Thyroid gland (tissue), 4 donors: Measurements from ENCODE around the gene SLC7A14. TPM values are rescaled to one million over a fixed set of nuclear protein-coding genes. Genes with fewer than 3 reads are reported as not detected.

Experiments used
- DNase-seq, 2 donors: peaks; one replicate each; pipeline ENCODE4 v3.0.0-alpha.2; 2019
- H3K27ac ChIP-seq, 3 donors: fragments of 200-600 bp; sonication (generic); 1 replicate in 2 of 3; 2 replicates in 1 of 3; pipeline ENCODE4 v1.5.1; 2016 to 2019; ENCODE audit warnings: mild to moderate bottlenecking in 1 of 3, moderate library complexity in 1 of 3
- H3K27me3 ChIP-seq: fragments of 200-600 bp; sonication (generic); one replicate; pipeline ENCODE4 v1.5.1; 2019
- H3K36me3 ChIP-seq, 2 donors: fragments of 200-600 bp; sonication (generic); one replicate each; pipeline ENCODE4 v1.5.1; 2016 to 2019
- H3K4me1 ChIP-seq, 2 donors: fragments of 200-600 bp; sonication (generic); one replicate each; pipeline ENCODE4 v1.5.1; 2017 to 2019
- H3K4me3 ChIP-seq, 3 donors: fragments of 200-600 bp; sonication (generic); replicated peaks in 1 of 3; 1 replicate in 2 of 3; 2 replicates in 1 of 3; pipeline ENCODE4 v1.5.1; 2016; ENCODE audit warnings: mild to moderate bottlenecking in 1 of 3
- H3K9me3 ChIP-seq: fragments of 200-600 bp; sonication (generic); one replicate; pipeline ENCODE4 v1.5.1; 2017
- POLR2A ChIP-seq, 2 donors: fragments of 450-650 bp; IDR thresholded peaks; one replicate each; pipeline ENCODE4 v1.6.1; 2017; ENCODE audit warnings: antibody characterized with exemption in 2 of 2, mild to moderate bottlenecking in 2 of 2, moderate library complexity in 1 of 2
- WGBS, 2 donors: methylation state at CpG; one replicate each; pipeline ENCODE4 v1.1.5; 2017; 5-methylcytosine and 5-hydroxymethylcytosine counted together
- intact Hi-C: fragments of 100-400 bp; cut with DNase I; formaldehyde crosslinking; loops from one replicate; pipeline ENCODE4 v1.15.1; 2023
- total RNA-seq, 4 donors: library from RNA; depleted of rRNA; stranded (reverse); fragments of >200 nt; gene quantifications; one replicate each; pipeline ENCODE4 v1.2.3, GENCODE V29; 2016
- TF ChIP-seq, protein P1 (sequence below), 6 experiments: fragments of 200-600 bp in 3 of 6; fragments of 450-650 bp in 3 of 6; sonication (generic) in 3 of 6; IDR thresholded peaks; one replicate each; pipeline ENCODE4 v1.5.1; 2016 to 2019; ENCODE audit warnings: antibody characterized with exemption in 6 of 6, mild to moderate bottlenecking in 2 of 6, inconsistent platforms in 1 of 6, moderate library complexity in 1 of 6

SLC7A14 gene
- total RNA-seq, 4 donors from 2014 or later = 0.11 to 0.34 (median 0.13) TPM; not detected in 1

GRCh38 chr3:170598091-170598502 is 12.2 kb upstream of the SLC7A14 start:
- TF ChIP-seq, protein P1, sequence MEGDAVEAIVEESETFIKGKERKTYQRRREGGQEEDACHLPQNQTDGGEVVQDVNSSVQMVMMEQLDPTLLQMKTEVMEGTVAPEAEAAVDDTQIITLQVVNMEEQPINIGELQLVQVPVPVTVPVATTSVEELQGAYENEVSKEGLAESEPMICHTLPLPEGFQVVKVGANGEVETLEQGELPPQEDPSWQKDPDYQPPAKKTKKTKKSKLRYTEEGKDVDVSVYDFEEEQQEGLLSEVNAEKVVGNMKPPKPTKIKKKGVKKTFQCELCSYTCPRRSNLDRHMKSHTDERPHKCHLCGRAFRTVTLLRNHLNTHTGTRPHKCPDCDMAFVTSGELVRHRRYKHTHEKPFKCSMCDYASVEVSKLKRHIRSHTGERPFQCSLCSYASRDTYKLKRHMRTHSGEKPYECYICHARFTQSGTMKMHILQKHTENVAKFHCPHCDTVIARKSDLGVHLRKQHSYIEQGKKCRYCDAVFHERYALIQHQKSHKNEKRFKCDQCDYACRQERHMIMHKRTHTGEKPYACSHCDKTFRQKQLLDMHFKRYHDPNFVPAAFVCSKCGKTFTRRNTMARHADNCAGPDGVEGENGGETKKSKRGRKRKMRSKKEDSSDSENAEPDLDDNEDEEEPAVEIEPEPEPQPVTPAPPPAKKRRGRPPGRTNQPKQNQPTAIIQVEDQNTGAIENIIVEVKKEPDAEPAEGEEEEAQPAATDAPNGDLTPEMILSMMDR (IDR thresholded peaks at IDR 0.05) = no peak
- no peak for TF ChIP-seq POLR2A (IDR thresholded peaks at IDR 0.05)
- Histone ChIP-seq H3K9me3 (no peaks in the 10 kb centered on the region), H3K4me3 (no peak overlapping the region), H3K27ac (no peak overlapping the region), H3K36me3 (no peaks in the 10 kb centered on the region), H3K4me1 (no peaks in the 10 kb centered on the region), H3K27me3 (no peaks in the 10 kb centered on the region)
- intact Hi-C loops = no loop called here
- no peak for DNase-seq

GRCh38 chr3:170594528-170594927 is 8.7 kb upstream of the SLC7A14 start:
- no peaks in the 10 kb centered on the region for H3K4me1 ChIP-seq
- no peak overlapping the region for H3K4me3 ChIP-seq
- no peaks in the 10 kb centered on the region for H3K36me3 ChIP-seq
- H3K27ac ChIP-seq = no peak overlapping the region
- intact Hi-C loops = no loop called here
- H3K9me3 ChIP-seq = no peaks in the 10 kb centered on the region
- no peak for TF ChIP-seq POLR2A (IDR thresholded peaks at IDR 0.05)
- TF ChIP-seq, protein P1 (IDR thresholded peaks at IDR 0.05) = no peak
- H3K27me3 ChIP-seq = no peaks in the 10 kb centered on the region
- no peak for DNase-seq

DNA sequence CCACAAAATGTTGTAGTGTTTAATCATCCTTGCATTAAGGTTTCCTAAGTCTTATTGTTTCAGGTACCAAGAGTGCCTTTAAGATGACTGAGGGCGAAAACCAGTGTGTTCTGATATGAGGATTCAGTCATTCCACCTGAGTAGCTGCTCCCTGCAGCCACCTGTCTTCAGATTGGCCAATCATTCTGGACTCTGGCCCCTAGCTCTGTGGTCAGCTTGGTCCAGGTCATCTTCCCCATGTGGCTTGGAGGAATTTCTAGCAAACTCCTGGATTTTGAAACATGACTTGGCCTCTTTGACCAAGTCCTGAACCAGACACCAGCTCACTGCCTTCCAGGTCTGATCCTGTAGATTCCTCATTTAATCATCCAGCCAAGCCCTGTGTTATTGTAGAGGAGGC is 7.8 kb upstream of the SLC7A14 start:
- Histone ChIP-seq H3K4me3 (no peak overlapping the region), H3K36me3 (no peaks in the 10 kb centered on the region), H3K27me3 (no peaks in the 10 kb centered on the region), H3K9me3 (no peaks in the 10 kb centered on the region), H3K4me1 (no peaks in the 10 kb centered on the region), H3K27ac (no peak overlapping the region)
- TF ChIP-seq, protein P1 (IDR thresholded peaks at IDR 0.05) = no peak
- no peak for TF ChIP-seq POLR2A (IDR thresholded peaks at IDR 0.05)
- 60 to 62% methylated on average over 1 of the region's 1 CpG for WGBS, 2 donors
- no peak for DNase-seq
- intact Hi-C loops = no loop called here

GRCh38 chr3:170589113-170589512 is 3.2 kb upstream of the SLC7A14 start:
- 50 to 57% methylated on average over 2 of the region's 2 CpGs for WGBS, 2 donors
- Histone ChIP-seq H3K27ac (no peak overlapping the region), H3K4me1 (peaks cover 0 to 14% of the 10 kb centered on the region in 2 donors), H3K36me3 (no peaks in the 10 kb centered on the region), H3K4me3 (no peak overlapping the region), H3K9me3 (no peaks in the 10 kb centered on the region), H3K27me3 (peaks cover 10% of the 10 kb centered on the region)
- TF ChIP-seq, protein P1 (IDR thresholded peaks at IDR 0.05) = no peak
- no peak for TF ChIP-seq POLR2A (IDR thresholded peaks at IDR 0.05)
- intact Hi-C loops = no loop called here
- no peak for DNase-seq

GRCh38 chr3:170585008-170585936 is 603 bp downstream of the SLC7A14 start:
- Histone ChIP-seq H3K9me3 (no peaks in the 10 kb centered on the region), H3K27me3 (peaks cover 10% of the 10 kb centered on the region), H3K27ac (no peak overlapping the region), H3K4me3 (no peak overlapping the region), H3K4me1 (peaks cover 0 to 14% of the 10 kb centered on the region in 2 donors), H3K36me3 (no peaks in the 10 kb centered on the region)
- WGBS, 2 donors = 3% methylated on average over 23 to 33 of the region's 81 CpGs
- no peak for DNase-seq
- TF ChIP-seq POLR2A (IDR thresholded peaks at IDR 0.05) = no peak
- TF ChIP-seq, protein P1 (IDR thresholded peaks at IDR 0.05) = no peak
- intact Hi-C loops = no loop called here
